SU-DHL-6 (cell line): ENCODE results near the gene TRMU.

Source experiments
- CTCF ChIP-seq: fragments of 200-600 bp; sonication (generic); IDR thresholded peaks from one replicate; pipeline ENCODE4 v1.5.1; 2017; ENCODE audit warnings: antibody characterized with exemption, mild to moderate bottlenecking, low read length, moderate library complexity; ENCODE audit not compliant: insufficient read depth, poor library complexity, severe bottlenecking
- EZH2phosphoT487 ChIP-seq: fragments of 200-600 bp; sonication (generic), shearing (Covaris generic); conservative IDR thresholded peaks from 2 replicates; pipeline ENCODE4 v1.6.1; 2018; ENCODE audit warnings: mild to moderate bottlenecking, antibody characterized with exemption, low read length, moderate library complexity, mixed read lengths

DNA sequence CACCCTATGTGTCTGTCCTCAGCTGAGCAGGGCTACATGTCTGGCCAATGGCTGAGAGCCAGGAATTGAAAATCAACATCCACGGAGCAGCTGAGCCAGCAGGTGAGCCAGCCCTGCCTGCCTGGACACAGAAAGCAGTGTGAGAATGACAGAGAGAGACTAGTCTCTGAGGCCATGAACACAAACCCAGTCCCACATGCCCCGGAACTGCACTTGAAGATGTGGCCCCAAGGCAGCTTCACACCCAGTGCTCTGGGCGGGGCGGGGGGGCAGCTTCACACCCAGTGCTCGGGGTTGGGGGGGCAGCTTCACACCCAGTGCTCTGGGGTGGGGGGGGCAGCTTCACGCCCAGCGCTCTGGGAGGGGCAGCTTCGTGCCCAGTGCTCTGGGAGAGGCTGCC is 37.6 kb downstream of the TRMU start:
- no peak for TF ChIP-seq CTCF
- TF ChIP-seq EZH2phosphoT487 = no peak
